Activated T-cell treated with anti-CD3 and anti-CD28 coated beads for 48 hours (primary cell): ENCODE results near the gene SRSF12.
"Not testable (repeated sequence)": the region's sequence is repeated elsewhere in the genome, so short reads cannot be mapped to it uniquely, and the experiment has no call there.

Experiments
- DNase-seq: peaks from one replicate; pipeline ENCODE4 v3.0.0-alpha.2; 2020; ENCODE audit warnings: low read depth

Gene SRSF12

GRCh38 chr6:89071036-89071435, 46.8 kb downstream of the SRSF12 start:
- DNase-seq, result no peak

GRCh38 chr6:89069536-89070163, 48.2 kb downstream of the SRSF12 start:
- DNase-seq, result no peak

- DNase-seq, result no peak
Observed at GRCh38 chr6:89068695-89069094, 49.2 kb downstream of the SRSF12 start.

- DNase-seq, result no peak
Observed at GRCh38 chr6:89067796-89068195, 50.1 kb downstream of the SRSF12 start.

GRCh38 chr6:89066940-89067646, 50.8 kb downstream of the SRSF12 start:
- no peak for DNase-seq

GRCh38 chr6:89066121-89066520, 51.8 kb downstream of the SRSF12 start:
- DNase-seq, result not testable (repeated sequence)

- not testable (repeated sequence) for DNase-seq
Observed at GRCh38 chr6:89064931-89065330, 52.9 kb downstream of the SRSF12 start.

GRCh38 chr6:89063881-89064280, 54.0 kb downstream of the SRSF12 start:
- no peak for DNase-seq

- no peak for DNase-seq
Observed at GRCh38 chr6:89059227-89059626, 58.6 kb downstream of the SRSF12 start.

GRCh38 chr6:89058627-89059026, 59.2 kb downstream of the SRSF12 start:
- no peak for DNase-seq

- no peak for DNase-seq
Observed at GRCh38 chr6:89057759-89058158, 60.1 kb downstream of the SRSF12 start.

GRCh38 chr6:89054208-89054607, 63.7 kb downstream of the SRSF12 start:
- no peak for DNase-seq

- DNase-seq, result no peak
Observed at GRCh38 chr6:89051676-89052075, 66.2 kb downstream of the SRSF12 start.

- DNase-seq, result no peak
Observed at GRCh38 chr6:89050697-89051096, 67.2 kb downstream of the SRSF12 start.

GRCh38 chr6:89050155-89050554, 67.7 kb downstream of the SRSF12 start:
- no peak for DNase-seq

- no peak for DNase-seq
Observed at GRCh38 chr6:89048985-89049384, 68.9 kb downstream of the SRSF12 start.

GRCh38 chr6:89048288-89048923, 69.5 kb downstream of the SRSF12 start:
- DNase-seq, result no peak

GRCh38 chr6:89047473-89047872, 70.4 kb downstream of the SRSF12 start:
- DNase-seq, result no peak
